Retina (tissue), 1 donor: ENCODE data around the gene ARIH2.
A peak's percentile ranks its signal among the peaks of the same experiment; 100 is the strongest.

Source experiments
- DNase-seq: peaks from one replicate; pipeline ENCODE4 v3.0.0-alpha.2; 2016

The ARIH2 gene

DNA sequence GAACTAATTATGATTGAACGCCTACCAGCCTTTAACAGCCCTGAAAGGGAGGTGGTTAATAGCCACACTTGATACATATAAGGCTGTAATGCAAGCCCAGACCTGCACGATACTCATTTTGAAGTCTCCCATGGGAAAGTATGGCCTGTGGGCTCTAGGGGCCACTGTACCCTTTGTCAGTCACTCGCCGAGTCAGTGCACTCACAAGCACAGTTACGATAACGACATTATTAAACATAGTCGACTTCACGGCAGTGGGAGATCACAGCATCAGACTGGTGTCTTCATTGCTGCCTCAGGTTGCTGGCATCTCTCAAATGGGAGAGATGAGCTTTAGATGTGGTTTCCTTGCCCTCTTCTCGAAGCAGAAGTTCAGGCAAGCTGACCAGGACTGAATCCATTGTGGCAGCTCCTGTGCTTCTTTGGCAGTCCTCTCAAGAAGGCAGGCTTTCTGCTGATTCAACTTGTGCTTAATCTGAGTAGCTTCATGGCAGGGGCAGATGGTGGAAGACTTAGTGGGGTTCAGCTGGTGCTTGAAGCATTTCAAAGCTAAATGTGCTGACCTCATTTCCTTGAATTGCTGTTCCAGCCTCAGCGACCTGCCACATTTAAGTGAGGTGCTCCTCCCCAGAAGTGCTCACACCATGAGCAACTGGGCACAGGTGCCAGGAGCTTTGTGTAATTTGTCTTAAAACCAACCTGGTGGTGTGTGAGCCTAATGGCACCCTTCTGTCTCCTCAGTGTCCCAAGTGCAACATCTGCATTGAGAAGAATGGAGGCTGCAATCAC, 55.6 kb downstream of the ARIH2 start:
- no peak for DNase-seq

DNA sequence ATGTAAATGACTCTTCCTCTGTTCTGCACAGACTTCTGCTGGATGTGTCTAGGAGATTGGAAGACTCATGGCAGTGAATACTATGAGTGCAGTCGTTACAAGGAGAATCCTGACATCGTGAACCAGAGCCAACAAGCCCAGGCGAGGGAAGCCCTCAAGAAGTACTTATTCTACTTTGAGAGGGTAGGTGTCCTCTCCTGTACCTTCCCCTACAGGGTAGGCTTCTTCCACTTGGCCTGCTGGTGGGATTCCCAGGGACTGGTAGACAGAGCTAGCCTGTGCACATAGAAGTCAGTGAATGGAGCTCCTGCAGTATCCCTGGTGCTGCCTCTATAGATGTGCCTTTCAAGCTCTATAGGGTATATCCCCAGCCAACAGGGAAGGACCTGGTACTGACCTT, 60.8 kb downstream of the ARIH2 start:
- no peak for DNase-seq

DNA sequence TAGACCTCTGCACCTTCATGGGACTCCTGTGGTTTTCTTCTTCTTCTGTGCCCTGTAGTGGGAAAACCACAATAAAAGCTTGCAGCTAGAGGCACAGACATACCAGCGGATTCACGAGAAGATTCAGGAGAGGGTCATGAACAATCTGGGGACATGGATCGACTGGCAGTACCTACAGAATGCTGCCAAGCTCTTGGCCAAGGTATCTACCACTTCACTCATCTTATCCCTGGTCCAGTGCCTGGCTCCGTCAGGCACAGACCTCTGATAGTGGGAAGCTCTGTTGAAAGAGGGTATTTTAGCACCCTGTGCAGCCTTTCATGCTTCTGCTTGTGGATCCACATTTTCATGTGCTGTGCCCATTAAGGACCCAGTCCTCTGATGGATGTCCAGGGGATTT, 61.7 kb downstream of the ARIH2 start:
- no peak for DNase-seq

DNA sequence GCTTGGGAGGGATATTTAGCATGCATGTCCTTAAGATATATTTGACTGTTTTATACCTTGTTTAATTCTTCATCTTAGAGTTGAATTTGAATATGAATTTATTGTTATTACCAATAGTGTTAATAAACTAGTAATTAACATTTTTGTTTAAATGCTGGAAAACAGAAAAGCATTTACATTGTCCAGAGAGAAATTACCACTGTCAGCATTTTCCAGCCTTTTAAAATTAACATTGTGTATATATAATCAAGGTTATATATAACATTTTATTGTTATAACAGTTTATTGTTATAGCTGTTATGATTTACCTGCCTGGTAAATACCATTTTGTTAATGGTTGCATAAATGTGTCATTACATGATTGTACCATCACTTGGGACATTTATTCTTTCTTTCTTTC, 63.4 kb downstream of the ARIH2 start:
- no peak for DNase-seq

DNA sequence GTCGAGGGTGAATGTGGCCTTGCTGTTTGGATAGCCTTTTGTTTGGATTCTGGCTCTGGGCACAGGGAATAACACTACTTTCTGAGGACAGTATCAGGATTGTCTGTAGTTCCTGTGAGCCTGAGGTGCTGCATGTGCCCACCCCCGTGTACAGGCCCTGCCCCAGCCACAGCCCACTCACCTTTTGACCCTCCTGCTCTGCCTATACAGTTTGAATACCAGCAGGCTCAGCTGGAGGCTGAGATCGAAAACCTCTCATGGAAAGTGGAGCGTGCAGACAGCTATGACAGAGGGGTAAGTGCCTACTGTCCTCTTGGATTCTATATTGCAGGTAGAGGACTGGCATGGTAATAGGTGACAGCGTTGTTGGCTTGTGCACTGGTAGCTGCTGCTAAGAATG, 64.0 kb downstream of the ARIH2 start:
- DNase-seq, result no peak

DNA sequence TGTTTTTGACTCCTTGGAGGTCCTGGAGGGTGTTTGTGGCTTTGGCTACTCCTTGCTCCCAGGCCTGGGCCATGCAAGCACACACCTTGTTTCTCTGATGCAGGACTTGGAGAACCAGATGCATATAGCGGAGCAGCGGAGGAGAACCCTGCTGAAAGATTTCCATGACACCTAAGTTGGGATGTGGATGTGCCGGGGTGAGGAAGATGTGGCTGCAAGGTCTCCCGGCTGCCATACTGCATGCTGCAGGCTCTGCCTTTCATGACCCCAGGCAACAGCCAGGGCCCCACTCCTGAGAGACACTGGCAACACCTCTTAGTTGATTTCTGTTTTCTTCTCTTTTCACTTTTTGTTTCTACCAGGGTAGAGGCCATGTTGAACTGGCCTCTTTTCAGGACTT, 64.5 kb downstream of the ARIH2 start:
- DNase-seq, result no peak

DNA sequence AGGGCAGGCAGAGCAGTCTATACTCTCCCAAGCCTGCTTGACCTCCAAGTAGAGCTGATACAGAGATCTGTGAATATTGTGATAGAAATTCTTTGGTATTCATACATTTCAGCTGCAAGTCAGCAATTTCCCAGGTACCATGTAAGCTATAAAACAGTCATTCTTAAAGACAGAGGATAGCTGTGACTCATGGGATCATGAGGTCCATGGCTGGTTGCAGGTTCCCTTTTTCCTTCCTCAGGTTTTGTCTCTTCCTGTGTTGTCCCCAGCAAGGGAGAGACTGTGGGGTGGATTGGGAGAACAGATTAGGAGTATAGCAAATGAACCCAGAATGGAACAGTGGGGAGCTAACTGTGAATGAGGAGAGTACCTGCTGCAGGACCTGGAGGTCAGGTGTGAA, 66.0 kb downstream of the ARIH2 start:
- no peak for DNase-seq

DNA sequence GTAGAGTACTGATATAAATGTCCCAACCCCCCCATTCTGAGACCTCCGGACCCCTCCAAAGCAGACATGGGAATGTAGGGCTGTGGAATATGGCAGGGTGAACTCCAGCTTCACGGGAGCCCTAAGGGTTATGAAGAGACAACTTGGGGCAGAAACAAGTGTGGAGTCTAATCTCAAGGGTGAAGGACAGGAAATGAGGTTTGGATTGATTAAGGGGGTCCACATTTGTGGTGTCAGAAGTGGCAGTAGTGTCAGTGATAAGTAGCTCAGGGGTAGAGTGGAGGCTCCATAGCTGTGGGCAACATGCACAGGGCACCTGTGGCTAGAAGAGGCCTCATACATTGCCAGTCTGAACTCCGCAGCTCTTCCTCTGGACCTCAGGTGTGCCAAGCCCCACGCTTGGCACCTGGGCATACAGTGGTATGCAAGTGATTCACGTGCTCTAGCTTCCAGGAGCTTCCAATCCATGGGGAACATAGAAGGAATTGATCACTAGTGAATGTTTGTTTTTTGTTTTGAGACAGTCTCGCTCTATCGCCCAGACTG, 67.3 kb downstream of the ARIH2 start:
- DNase-seq, result no peak

DNA sequence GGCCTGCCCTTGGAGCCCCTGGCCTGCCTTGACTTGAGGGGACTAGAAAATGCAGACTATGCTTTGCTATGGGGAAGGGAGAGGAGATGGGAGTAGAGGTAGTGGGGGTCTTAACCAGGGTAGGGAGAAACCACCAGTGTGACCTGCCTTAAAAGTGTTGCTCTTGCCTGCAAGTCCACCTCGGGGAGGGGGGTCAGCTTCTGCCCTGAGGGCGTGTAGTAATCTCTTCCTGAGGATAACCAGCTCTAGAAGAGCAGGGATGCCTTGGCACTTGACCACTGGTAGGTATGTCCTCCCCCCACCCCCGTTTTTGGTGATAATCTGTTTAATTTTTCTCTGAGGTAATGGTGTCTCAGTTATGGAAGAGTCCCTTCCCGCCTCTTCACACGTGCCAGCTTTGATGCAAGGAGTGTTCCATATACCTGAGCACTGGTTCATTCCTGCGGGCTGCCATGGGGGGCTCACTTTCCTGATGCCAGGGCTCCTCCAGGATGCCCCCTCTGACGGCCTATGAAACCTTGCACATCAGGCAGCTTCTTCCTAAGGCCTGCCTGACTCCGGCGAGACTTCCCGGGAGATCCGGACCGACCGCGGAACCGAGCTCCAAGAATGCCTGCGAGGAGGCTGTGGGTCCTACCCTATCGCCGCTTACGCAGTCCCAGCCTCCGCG, 70.6 kb downstream of the ARIH2 start:
- no peak for DNase-seq

DNA sequence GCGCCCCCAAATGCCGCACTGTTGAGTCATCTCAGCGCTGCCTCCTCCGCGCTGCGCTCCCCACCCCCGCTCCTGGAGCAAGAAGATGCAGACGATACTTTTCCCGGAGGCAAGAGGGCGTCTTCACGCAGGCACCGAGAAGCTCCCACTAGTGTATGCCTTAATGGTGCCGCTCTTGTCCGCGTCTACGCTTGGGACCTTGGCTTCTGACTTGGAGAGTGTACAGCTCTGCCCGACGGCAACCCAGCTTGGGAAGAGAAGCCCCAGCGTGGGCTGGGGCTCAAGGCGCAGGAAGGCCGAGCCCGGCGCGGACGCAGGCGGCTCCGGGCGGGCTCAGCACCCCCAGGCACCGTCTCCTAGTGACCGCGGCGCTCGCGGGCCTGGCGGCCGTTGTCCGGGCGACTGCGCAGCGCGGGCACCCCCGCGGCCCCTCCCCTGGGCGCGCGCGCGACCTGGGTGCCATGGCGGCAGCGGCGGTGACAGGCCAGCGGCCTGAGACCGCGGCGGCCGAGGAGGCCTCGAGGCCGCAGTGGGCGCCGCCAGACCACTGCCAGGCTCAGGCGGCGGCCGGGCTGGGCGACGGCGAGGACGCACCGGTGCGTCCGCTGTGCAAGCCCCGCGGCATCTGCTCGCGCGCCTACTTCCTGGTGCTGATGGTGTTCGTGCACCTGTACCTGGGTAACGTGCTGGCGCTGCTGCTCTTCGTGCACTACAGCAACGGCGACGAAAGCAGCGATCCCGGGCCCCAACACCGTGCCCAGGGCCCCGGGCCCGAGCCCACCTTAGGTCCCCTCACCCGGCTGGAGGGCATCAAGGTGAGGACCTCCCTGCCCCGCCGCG, 71.4 kb downstream of the ARIH2 start, which contains the start of gene P4HTM:
TSS of gene P4HTM (plus strand) at position 446 of the 840 bp plus-strand sequence. CDS start at position 462, 16 bp downstream.
- DNase-seq, result peak; percentile 93

DNA sequence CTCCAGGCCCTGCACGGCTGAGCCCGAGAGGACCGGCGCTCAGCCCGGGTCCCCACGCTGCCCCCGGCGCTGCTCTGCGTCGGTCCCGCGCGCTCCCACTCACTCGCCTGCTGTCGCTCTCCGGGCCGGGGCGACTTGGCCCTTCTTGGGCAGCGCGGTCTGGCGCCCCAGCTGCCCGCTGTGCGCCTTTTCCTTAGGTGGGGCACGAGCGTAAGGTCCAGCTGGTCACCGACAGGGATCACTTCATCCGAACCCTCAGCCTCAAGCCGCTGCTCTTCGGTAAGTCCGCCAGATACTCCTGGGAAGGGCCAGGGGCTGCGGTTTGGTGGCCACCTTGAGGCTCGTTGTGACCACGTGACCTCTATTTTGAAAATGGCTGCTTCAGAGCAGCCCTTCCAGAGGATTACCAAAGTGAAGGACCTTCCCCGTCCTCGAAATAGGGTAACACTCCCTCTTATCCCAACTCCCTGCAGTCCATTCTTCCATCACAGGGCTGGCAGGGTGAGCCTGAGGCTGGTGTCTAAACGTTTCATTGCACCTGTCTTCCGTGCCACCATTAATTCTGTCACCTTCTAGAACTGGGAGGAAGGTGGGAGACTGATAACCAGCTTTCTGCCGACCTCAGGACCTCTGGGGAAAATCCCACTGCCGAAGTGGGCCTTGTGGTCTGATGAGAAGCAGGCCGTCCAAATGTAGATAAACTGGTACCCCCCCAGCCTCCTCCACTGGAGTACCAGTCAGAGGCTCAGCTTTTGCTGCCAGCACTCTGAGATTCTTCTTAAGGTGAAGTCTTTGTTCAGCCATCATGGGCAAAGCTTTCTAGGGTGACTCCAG, 72.2 kb downstream of the ARIH2 start:
- peak; percentile 86 for DNase-seq

DNA sequence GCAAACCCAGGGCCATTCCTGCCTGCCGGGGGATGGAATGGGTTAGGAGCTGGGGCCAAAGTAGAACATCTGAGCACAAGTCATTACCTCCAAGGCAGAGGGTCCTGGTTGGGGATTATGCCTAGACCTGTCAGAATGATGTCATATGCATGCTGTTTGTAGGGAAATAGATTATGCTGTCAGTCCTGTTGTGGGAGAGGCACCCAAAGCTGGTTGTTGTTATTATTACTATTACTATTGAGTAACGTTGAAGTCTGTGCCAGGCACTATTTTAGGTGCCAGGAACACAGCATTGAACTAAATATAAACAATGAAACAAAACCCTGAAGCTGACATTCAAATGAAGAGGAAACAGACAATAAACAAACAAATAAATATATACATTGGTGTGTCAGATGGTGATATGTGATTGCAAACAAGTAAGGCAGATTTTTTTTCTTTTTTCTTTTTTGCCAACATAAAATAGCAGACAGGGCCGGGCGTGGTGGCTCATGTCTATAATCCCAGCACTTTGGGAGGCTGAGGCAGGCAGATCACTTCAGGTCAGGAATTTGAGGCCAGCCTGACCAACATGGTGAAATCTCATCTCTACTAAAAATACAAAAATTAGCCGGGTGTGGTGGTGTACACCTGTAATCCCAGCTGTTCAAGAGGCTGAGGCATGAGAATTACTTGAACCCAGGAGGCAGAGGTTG, 73.4 kb downstream of the ARIH2 start:
- DNase-seq, result no peak

DNA sequence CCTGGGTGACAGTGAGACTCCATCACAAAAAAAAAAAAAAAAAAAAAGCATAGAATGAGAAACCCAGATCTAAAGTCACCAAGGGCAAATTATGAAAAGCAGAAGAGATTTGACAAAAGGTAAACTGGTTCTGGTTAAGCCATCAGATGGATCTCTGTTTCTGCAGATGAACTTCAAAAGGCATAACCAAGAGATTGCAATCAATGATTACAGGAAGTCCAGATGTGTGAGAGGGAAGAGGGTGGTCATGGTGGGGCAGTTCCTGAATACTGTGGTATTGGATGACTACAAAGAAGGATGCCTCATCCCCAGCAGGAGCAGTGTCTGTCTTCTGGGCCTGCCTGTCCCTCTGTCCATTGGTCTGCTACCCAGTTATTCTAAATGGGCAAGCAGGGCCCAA, 75.2 kb downstream of the ARIH2 start:
- DNase-seq, result no peak

DNA sequence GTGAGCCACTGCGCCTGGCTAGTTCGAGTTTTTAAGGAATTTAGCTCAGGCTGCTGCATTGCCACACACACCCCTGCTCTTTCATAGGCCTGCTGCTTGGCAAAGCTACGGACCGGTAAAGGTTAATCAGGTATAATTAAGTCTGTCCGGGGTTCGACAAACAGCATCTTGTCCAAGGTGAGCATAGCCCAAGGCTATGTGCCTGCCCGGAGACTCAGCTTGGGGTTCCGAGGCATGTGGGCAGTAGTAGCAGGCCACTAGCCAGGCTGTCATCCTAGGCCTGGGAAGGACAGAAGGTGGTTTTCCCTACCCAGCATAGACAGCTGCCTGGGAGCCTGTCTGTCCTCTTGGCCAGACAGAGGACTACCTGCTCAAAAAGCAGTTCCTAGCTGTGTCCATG, 78.0 kb downstream of the ARIH2 start:
- no peak for DNase-seq

DNA sequence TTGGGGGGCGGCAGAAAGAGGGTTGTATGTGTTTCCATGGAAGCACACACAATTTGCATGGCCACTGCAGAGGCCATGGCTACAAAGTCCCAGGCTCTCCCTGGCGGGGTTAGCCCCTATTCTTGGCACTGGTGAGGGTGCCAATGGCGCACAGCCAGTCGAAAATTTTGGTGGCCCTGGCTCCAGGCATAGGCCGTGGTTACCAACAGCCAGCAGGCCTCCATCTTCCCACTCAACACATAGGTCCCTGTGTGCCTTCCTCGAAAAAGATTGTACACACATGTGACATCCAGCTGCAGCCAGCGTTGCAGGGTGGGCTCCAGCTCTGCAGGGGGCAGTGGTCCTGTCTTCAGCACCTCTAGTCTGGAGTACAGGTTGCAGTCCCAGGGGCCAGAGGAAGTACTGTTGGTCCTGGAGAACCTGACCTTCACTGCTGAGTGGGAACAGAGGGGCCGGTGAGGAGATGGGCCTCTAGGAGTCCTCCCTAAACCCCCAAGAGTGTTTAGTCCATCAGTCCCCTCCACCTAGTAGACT, 78.5 kb downstream of the ARIH2 start:
- DNase-seq, result no peak

DNA sequence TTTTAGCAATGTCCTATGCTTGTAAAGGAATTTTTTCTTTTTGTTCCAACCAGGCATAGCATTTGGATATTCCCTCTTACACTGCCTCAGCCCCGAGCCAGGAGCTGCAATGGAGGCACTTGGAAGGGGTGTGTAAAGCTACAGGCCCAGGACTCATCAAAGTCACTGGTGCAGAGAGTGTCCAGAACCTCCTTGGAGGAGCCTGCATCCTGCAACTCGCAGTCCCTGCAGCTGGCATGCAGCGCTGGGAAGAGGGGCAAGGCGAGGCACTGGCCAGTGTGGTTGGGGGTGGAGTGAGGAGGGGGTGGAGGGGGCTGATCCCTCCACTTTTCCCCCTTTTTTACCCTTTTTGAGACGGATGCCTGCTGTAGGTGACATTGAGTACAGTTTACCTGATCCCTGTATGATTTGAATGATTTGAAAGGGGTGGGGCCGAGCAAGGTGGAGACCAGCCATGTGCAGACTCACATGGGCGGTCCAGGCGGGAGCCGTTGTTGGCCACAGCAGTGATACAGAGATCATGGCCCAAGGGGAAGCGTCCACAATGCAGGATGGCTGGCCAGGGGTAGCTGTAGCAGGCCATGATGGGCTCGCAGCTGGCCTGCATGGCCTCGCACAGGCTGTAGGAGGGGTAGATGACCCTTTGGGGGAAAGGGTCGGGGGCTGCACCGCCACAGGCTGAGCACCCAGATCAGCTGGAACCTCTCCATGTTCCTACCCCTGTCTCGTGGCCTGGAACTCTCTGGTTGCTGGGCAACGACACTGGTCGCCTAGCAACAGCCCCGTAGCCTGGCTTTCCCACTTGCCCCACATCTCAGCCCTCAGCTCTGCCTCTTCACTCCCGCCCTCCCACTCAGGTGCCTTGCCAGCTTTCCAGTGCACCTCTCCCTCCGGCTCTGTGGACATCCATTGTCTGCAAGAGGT, 79.3 kb downstream of the ARIH2 start:
- peak; percentile 98 for DNase-seq

DNA sequence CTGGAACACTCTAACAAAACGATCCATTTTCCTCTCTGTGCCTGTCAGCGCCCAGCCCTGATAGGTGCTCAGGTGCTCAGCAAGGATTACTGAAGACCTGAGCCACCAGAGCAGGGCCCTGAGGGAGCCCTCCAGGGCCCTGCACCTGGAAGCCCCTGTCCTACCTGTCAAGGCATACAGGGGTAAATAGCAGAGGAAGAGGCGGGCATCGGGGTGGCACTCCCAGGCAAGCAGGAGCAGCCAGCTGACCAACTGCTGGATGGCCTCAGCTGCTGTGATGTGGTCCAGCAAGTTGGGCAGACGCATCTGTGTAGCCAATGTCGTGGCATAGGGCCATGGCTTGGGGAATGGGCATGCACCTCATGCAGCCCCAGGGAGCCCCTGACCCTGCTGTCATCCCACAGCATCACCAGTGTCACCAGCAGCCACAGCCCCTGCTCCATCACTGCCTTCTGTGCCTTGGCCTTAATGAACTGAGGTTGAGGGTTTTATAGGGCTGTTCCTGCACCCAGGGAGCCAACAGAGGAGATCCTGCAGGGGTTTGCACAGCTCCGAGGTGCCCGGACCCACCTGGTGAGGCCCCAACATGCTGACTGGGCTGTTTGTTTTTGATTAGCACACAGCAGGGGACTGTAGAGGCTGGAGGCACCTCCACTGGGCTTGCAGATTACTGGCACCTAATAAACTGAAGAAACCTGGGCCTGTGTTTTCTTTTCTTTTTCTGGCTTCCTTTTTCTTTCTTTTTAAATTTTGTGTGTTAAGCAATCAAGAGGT, 80.6 kb downstream of the ARIH2 start:
- DNase-seq, result no peak

DNA sequence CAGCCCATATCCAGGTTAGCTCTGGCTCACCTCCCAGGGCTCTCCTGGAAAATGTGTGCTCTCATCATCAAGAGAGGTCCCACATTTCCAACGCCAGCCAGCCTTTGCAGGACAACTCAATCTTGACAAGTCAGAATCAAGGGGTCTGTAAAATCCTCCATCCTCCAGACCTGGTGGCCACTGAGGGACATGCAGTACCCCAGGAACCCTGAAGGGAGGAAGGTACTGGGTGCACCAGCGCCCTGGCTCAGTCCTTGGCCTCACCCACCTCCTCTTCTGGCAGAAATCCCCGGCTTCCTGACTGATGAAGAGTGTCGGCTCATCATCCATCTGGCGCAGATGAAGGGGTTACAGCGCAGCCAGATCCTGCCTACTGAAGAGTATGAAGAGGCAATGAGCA, 82.5 kb downstream of the ARIH2 start:
- no peak for DNase-seq
